ENCODE results near the gene PIK3IP1. TPM values are rescaled to one million over a fixed set of nuclear protein-coding genes. Genes with fewer than 3 reads are reported as not detected.

Gene PIK3IP1
- total RNA-seq, 1 donor from 2014 or later = 10.3 TPM

- H3K9me3 Mint-ChIP-seq (ENCODE audit: unreplicated experiment) = no peaks in the 10 kb centered on the region
- no peak overlapping the region for H3K27ac Mint-ChIP-seq (ENCODE audit: unreplicated experiment)
- no peak overlapping the region for H3K4me3 Mint-ChIP-seq (ENCODE audit: unreplicated experiment)
- H3K36me3 Mint-ChIP-seq (ENCODE audit: unreplicated experiment) = peaks cover 45% of the 10 kb centered on the region
- no peaks in the 10 kb centered on the region for H3K27me3 Mint-ChIP-seq (ENCODE audit: unreplicated experiment)
- no peak for TF ChIP-seq CTCF (IDR thresholded peaks at IDR 0.05)
- peaks cover 31% of the 10 kb centered on the region for H3K4me1 Mint-ChIP-seq (ENCODE audit: unreplicated experiment)
- no peak for DNase-seq (ENCODE audit: extremely low spot score, unreplicated experiment)
These were observed 47.0 kb upstream of the PIK3IP1 start for GRCh38 chr22:31339148-31339832.

GRCh38 chr22:31337178-31337577 lies 44.9 kb upstream of the PIK3IP1 start:
- H3K4me1 Mint-ChIP-seq (ENCODE audit: unreplicated experiment) = peaks cover 9% of the 10 kb centered on the region
- H3K9me3 Mint-ChIP-seq (ENCODE audit: unreplicated experiment) = no peaks in the 10 kb centered on the region
- H3K4me3 Mint-ChIP-seq (ENCODE audit: unreplicated experiment) = no peak overlapping the region
- DNase-seq (ENCODE audit: extremely low spot score, unreplicated experiment) = no peak
- H3K27ac Mint-ChIP-seq (ENCODE audit: unreplicated experiment) = no peak overlapping the region
- no peaks in the 10 kb centered on the region for H3K27me3 Mint-ChIP-seq (ENCODE audit: unreplicated experiment)
- no peak for TF ChIP-seq CTCF (IDR thresholded peaks at IDR 0.05)
- peaks cover 60% of the 10 kb centered on the region for H3K36me3 Mint-ChIP-seq (ENCODE audit: unreplicated experiment)

GRCh38 chr22:31334329-31334728 lies 42.0 kb upstream of the PIK3IP1 start:
- H3K27me3 Mint-ChIP-seq (ENCODE audit: unreplicated experiment) = no peaks in the 10 kb centered on the region
- H3K36me3 Mint-ChIP-seq (ENCODE audit: unreplicated experiment) = peaks cover 55% of the 10 kb centered on the region
- no peaks in the 10 kb centered on the region for H3K4me1 Mint-ChIP-seq (ENCODE audit: unreplicated experiment)
- no peak for TF ChIP-seq CTCF (IDR thresholded peaks at IDR 0.05)
- no peak overlapping the region for H3K4me3 Mint-ChIP-seq (ENCODE audit: unreplicated experiment)
- H3K9me3 Mint-ChIP-seq (ENCODE audit: unreplicated experiment) = no peaks in the 10 kb centered on the region
- H3K27ac Mint-ChIP-seq (ENCODE audit: unreplicated experiment) = no peak overlapping the region
- DNase-seq (ENCODE audit: extremely low spot score, unreplicated experiment) = no peak

GRCh38 chr22:31333641-31334040 lies 41.4 kb upstream of the PIK3IP1 start:
- H3K27ac Mint-ChIP-seq (ENCODE audit: unreplicated experiment) = no peak overlapping the region
- no peaks in the 10 kb centered on the region for H3K9me3 Mint-ChIP-seq (ENCODE audit: unreplicated experiment)
- no peak for DNase-seq (ENCODE audit: extremely low spot score, unreplicated experiment)
- H3K4me3 Mint-ChIP-seq (ENCODE audit: unreplicated experiment) = no peak overlapping the region
- no peak for TF ChIP-seq CTCF (IDR thresholded peaks at IDR 0.05)
- H3K4me1 Mint-ChIP-seq (ENCODE audit: unreplicated experiment) = no peaks in the 10 kb centered on the region
- H3K36me3 Mint-ChIP-seq (ENCODE audit: unreplicated experiment) = peaks cover 56% of the 10 kb centered on the region
- no peaks in the 10 kb centered on the region for H3K27me3 Mint-ChIP-seq (ENCODE audit: unreplicated experiment)

- H3K36me3 Mint-ChIP-seq (ENCODE audit: unreplicated experiment) = peaks cover 53% of the 10 kb centered on the region
These were observed 40.6 kb upstream of the PIK3IP1 start for GRCh38 chr22:31332886-31333285.

More at GRCh38 chr22:31332886-31333285, 40.6 kb upstream of the PIK3IP1 start:
- no peak for DNase-seq (ENCODE audit: extremely low spot score, unreplicated experiment)
- H3K27me3 Mint-ChIP-seq (ENCODE audit: unreplicated experiment) = no peaks in the 10 kb centered on the region
- H3K9me3 Mint-ChIP-seq (ENCODE audit: unreplicated experiment) = no peaks in the 10 kb centered on the region
- H3K4me3 Mint-ChIP-seq (ENCODE audit: unreplicated experiment) = no peak overlapping the region
- no peak overlapping the region for H3K27ac Mint-ChIP-seq (ENCODE audit: unreplicated experiment)
- TF ChIP-seq CTCF (IDR thresholded peaks at IDR 0.05) = no peak
- peaks cover 3% of the 10 kb centered on the region for H3K4me1 Mint-ChIP-seq (ENCODE audit: unreplicated experiment)

All from osteocyte (in vitro differentiated cells).